Smooth muscle cell (in vitro differentiated cells): ENCODE results near the gene CMBL. TPM values are rescaled to one million over a fixed set of nuclear protein-coding genes. Genes with fewer than 3 reads are reported as not detected.
"Not testable (repeated sequence)": the region's sequence is repeated elsewhere in the genome, so short reads cannot be mapped to it uniquely, and the experiment has no call there.

Experiments used
- DNase-seq: peaks from one replicate; lab custom pipeline; 2025; ENCODE audit not compliant: unreplicated experiment; lab: John Stamatoyannopoulos, UW
- H2AFZ ChIP-seq: fragments of 200-600 bp; sonication (generic); 2 replicates; pipeline ENCODE4 v1.6.0; 2016; ENCODE audit warnings: antibody characterized with exemption, low read depth, mild to moderate bottlenecking
- H3F3A ChIP-seq: fragments of 200-600 bp; sonication (generic); 2 replicates; pipeline ENCODE4 v1.6.0; 2017; ENCODE audit warnings: antibody characterized with exemption, low read depth
- H3K27ac ChIP-seq: fragments of 200-600 bp; sonication (generic); 2 replicates; pipeline ENCODE4 v1.5.1; 2016; ENCODE audit warnings: low read depth, mild to moderate bottlenecking
- H3K27me3 ChIP-seq: fragments of 200-600 bp; sonication (generic); 2 replicates; pipeline ENCODE4 v1.6.1; 2016; ENCODE audit warnings: low read depth, mild to moderate bottlenecking
- H3K36me3 ChIP-seq: fragments of 200-600 bp; sonication (generic); 2 replicates; pipeline ENCODE4 v1.5.1; 2016; ENCODE audit warnings: low read depth
- H3K4me1 ChIP-seq: fragments of 200-600 bp; sonication (generic); 2 replicates; pipeline ENCODE4 v1.5.1; 2016; ENCODE audit warnings: low read depth
- H3K4me2 ChIP-seq: fragments of 200-600 bp; sonication (generic); 2 replicates; pipeline ENCODE4 v1.6.0; 2016; ENCODE audit warnings: mild to moderate bottlenecking
- H3K4me3 ChIP-seq: fragments of 200-600 bp; sonication (generic); 2 replicates; pipeline ENCODE4 v1.5.1; 2016; ENCODE audit warnings: mild to moderate bottlenecking
- H3K79me2 ChIP-seq: fragments of 200-600 bp; sonication (generic); 2 replicates; pipeline ENCODE4 v1.6.0; 2016; ENCODE audit warnings: low read depth, mild to moderate bottlenecking
- H3K9ac ChIP-seq: fragments of 200-600 bp; sonication (generic); 2 replicates; pipeline ENCODE4 v1.6.0; 2016; ENCODE audit warnings: low read depth
- H3K9me3 ChIP-seq: fragments of 200-600 bp; sonication (generic); replicated peaks from 2 replicates; pipeline ENCODE4 v1.5.1; 2016; ENCODE audit warnings: low read depth
- H4K20me1 ChIP-seq: fragments of 200-600 bp; sonication (generic); 2 replicates; pipeline ENCODE4 v1.6.0; 2016; ENCODE audit warnings: low read depth
- CTCF ChIP-seq: fragments of 200-600 bp; sonication (generic); IDR thresholded peaks from 2 replicates; pipeline ENCODE4 v1.5.1; 2017; ENCODE audit warnings: borderline replicate concordance, mild to moderate bottlenecking, antibody characterized with exemption; ENCODE audit not compliant: insufficient read depth, poor library complexity, severe bottlenecking
- WGBS: methylation state at CpG from one replicate; pipeline ENCODE4 v1.1.7; 2016; ENCODE audit warnings: low lambda C conversion rate; 5-methylcytosine and 5-hydroxymethylcytosine counted together
- polyA plus RNA-seq: library from polyadenylated mRNA; unstranded; fragments of >200 nt; fragmentation: Nextera tagmentation; extraction: Ambion mirVana; gene quantifications from 2 replicates; pipeline ENCODE4 v1.2.1, GENCODE V29; 2016
- total RNA-seq: library from RNA; depleted of rRNA; stranded (reverse); fragments of >200 nt; gene quantifications from 2 replicates; pipeline ENCODE4 v1.2.3, GENCODE V29; 2014

The CMBL gene
- total and polyA plus RNA-seq, 2 experiments from 2014 or later: 6.3 to 12.0 TPM

DNA sequence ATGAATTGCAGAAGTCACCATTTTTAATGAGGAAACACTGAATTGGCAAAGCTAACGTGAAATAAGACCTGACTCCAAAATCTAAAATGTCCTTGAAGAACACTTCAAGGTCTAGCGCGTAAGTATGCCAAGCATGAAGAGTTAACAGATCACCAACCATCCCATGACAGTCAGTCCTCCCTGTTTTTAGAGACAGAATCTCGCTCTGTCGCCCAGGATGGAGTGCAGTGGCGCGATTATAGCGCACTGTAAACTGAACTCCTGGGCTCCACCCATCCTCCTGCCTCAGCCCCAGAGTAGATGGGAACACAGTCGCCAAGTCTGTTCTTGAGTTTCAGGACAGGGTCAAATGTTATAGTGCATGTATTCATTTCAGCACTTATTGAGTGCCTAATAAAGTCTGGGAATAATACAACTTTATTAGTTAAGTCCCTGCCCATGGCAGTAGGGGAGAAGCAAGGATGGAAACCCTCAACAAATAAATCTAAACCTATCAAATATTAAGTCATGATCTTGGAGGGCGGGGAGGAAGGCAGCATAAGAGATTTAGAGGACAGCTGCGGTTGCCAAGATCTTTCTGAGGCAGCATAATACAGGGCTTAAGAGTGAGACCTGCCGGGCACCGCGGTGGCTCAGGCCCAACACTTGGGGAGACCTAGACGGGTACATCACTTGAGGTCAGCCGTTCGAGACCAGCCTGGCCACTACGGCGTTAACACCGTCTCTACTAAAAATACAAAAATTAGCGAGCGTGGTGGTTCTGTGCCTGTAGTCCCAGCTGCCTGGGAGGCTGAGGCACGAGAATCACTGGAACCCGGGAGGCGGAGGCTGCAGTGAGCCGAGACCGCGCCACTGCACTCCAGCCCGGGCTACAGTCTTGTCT, 59.1 kb downstream of the CMBL start:
- peak overlapping the region; percentile 99 for H3K9ac ChIP-seq
- H3K4me2 ChIP-seq: peak overlapping the region; percentile 93
- no peaks in the 10 kb centered on the region for H3K9me3 ChIP-seq
- no peaks in the 10 kb centered on the region for H3F3A ChIP-seq
- H2AFZ ChIP-seq: no peak overlapping the region
- peaks cover 42% of the 10 kb centered on the region for H3K79me2 ChIP-seq
- TF ChIP-seq CTCF: no peak
- no peak for DNase-seq
- H3K36me3 ChIP-seq: no peaks in the 10 kb centered on the region
- H3K4me3 ChIP-seq: peak overlapping the region; percentile 70
- H4K20me1 ChIP-seq: peaks cover 32% of the 10 kb centered on the region
- peak overlapping the region; percentile 98 for H3K27ac ChIP-seq
- WGBS: 78% methylated on average over 29 of the region's 29 CpGs
- peaks cover 11% of the 10 kb centered on the region for H3K4me1 ChIP-seq
- H3K27me3 ChIP-seq: no peaks in the 10 kb centered on the region

GRCh38 chr5:10247217-10247616, 60.5 kb downstream of the CMBL start:
- not testable (repeated sequence) for H3K27ac ChIP-seq, H3F3A ChIP-seq, DNase-seq, H3K9ac ChIP-seq, H3K9me3 ChIP-seq, H3K36me3 ChIP-seq, H2AFZ ChIP-seq, H3K4me2 ChIP-seq, H3K4me3 ChIP-seq, H3K27me3 ChIP-seq
- Histone ChIP-seq H4K20me1 (peaks cover 17% of the 10 kb centered on the region), H3K4me1 (peaks cover 11% of the 10 kb centered on the region), H3K79me2 (peaks cover 28% of the 10 kb centered on the region)
- WGBS: 99% methylated on average over 4 of the region's 4 CpGs

DNA sequence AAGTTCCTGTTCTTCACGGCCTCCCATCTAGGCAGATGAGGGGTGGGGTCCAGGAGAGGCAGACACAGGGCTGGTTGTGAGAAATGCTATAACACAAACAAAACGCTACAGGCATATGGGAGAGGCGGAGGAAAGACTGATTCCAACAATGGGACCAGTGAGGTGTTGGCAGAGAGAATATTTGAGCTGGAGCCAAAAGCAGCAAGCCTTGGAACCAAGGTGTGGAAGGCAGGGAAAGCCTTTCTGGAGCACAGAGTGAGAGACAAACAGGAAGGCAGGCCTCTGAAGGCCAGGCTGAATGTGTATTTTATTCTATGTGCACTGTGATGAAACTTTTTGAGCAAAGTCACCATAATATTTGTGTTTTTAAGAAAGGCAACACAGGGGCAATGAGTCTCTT, 60.9 kb downstream of the CMBL start:
- no peaks in the 10 kb centered on the region for H3K27me3 ChIP-seq
- no peaks in the 10 kb centered on the region for H3F3A ChIP-seq
- no peak overlapping the region for H3K4me3 ChIP-seq
- H3K36me3 ChIP-seq: no peaks in the 10 kb centered on the region
- 98% methylated on average over 3 of the region's 3 CpGs for WGBS
- no peak overlapping the region for H3K4me2 ChIP-seq
- peaks cover 23% of the 10 kb centered on the region for H3K79me2 ChIP-seq
- DNase-seq: no peak
- TF ChIP-seq CTCF: no peak
- peaks cover 13% of the 10 kb centered on the region for H4K20me1 ChIP-seq
- H2AFZ ChIP-seq: no peak overlapping the region
- H3K27ac ChIP-seq: no peak overlapping the region
- H3K9ac ChIP-seq: no peak overlapping the region
- H3K4me1 ChIP-seq: peaks cover 8% of the 10 kb centered on the region
- no peaks in the 10 kb centered on the region for H3K9me3 ChIP-seq

- Histone ChIP-seq H3K27me3 (no peaks in the 10 kb centered on the region), H4K20me1 (no peaks in the 10 kb centered on the region), H3K9ac (no peak overlapping the region), H3K36me3 (no peaks in the 10 kb centered on the region), H3K4me1 (no peaks in the 10 kb centered on the region), H2AFZ (no peak overlapping the region), H3K4me2 (no peak overlapping the region), H3K4me3 (no peak overlapping the region), H3F3A (no peaks in the 10 kb centered on the region), H3K27ac (no peak overlapping the region), H3K9me3 (no peaks in the 10 kb centered on the region), H3K79me2 (peaks cover 7% of the 10 kb centered on the region)
- 94% methylated on average over 10 of the region's 10 CpGs for WGBS
- no peak for DNase-seq
- TF ChIP-seq CTCF: no peak
Observed at GRCh38 chr5:10244342-10244944, 63.3 kb downstream of the CMBL start.
